Spleen (tissue), 7 donors: ENCODE data around the gene NUB1.
A peak's percentile ranks its signal among the peaks of the same experiment; 100 is the strongest.

Experiments
- CTCF ChIP-seq, 11 experiments: fragments of 200-600 bp in 7 of 11; fragments of 450-650 bp in 4 of 11; sonication (generic) in 4 of 11; IDR thresholded peaks in 8 of 11; conservative IDR thresholded peaks in 3 of 11; 1 replicate in 7 of 11; 2 replicates in 4 of 11; pipeline versions ENCODE4 v1.4.0 to v1.8.0; 2016 to 2021; ENCODE audit warnings: antibody characterized with exemption in 11 of 11, inconsistent platforms in 4 of 11, mild to moderate bottlenecking in 1 of 11
- POLR2AphosphoS5 ChIP-seq, 3 donors: sonication (generic); formaldehyde crosslinking; IDR thresholded peaks; one replicate each; pipeline ENCODE4 v1.5.1; 2017; ENCODE audit warnings: antibody characterized with exemption in 3 of 3
- donor health status: DM: no; HTN: no; CAD: no; lungs with moderate emphysema.
- donor health status: DM: no; HTN: no; CAD: no.
- donor health status: DM: no; HTN: no; CAD: no.

GRCh38 chr7:151386301-151387160, 44.9 kb downstream of the NUB1 start:
- TF ChIP-seq POLR2AphosphoS5 (IDR thresholded peaks at IDR 0.05) = peak in 1 of 3 donors; percentile 14
- no peak for TF ChIP-seq CTCF (IDR thresholded peaks at IDR 0.05 in 8 of 11, conservative IDR thresholded peaks at IDR 0.05 in 3 of 11)
